Measurements from ENCODE around the gene SAMD13. TPM values are rescaled to one million over a fixed set of nuclear protein-coding genes. Genes with fewer than 3 reads are reported as not detected.
"Not testable (repeated sequence)": the region's sequence is repeated elsewhere in the genome, so short reads cannot be mapped to it uniquely, and the experiment has no call there.

SAMD13 gene
- polyA plus RNA-seq, 1 donor, result 4.0 TPM

GRCh38 chr1:84280912-84281311, 20.6 kb upstream of the SAMD13 start:
- DNase-seq, result no peak
- Histone ChIP-seq H3K9me3 (ENCODE audit: control insufficient read depth, low read depth, low read length) (peaks cover 3% of the 10 kb centered on the region), H3K27ac (ENCODE audit: low read length) (no peak overlapping the region), H3K4me1 (ENCODE audit: control insufficient read depth, insufficient read depth, low read length) (peaks cover 2% of the 10 kb centered on the region), H3K36me3 (ENCODE audit: control insufficient read depth, insufficient read depth, low read length) (no peaks in the 10 kb centered on the region), H3K4me3 (ENCODE audit: low read length) (no peak overlapping the region), H3K27me3 (ENCODE audit: control insufficient read depth, insufficient read depth, low read length) (no peaks in the 10 kb centered on the region)

GRCh38 chr1:84282780-84283333, 18.7 kb upstream of the SAMD13 start:
- no peaks in the 10 kb centered on the region for H3K27me3 ChIP-seq (ENCODE audit: control insufficient read depth, insufficient read depth, low read length)
- no peak for DNase-seq
- no CpG with 5 or more reads among the region's 1 CpG for WGBS (ENCODE audit: insufficient coverage, low lambda C conversion rate)
- H3K36me3 ChIP-seq (ENCODE audit: control insufficient read depth, insufficient read depth, low read length), result no peaks in the 10 kb centered on the region
- H3K4me3 ChIP-seq (ENCODE audit: low read length), result no peak overlapping the region
- H3K4me1 ChIP-seq (ENCODE audit: control insufficient read depth, insufficient read depth, low read length), result peaks cover 2% of the 10 kb centered on the region
- no peak overlapping the region for H3K27ac ChIP-seq (ENCODE audit: low read length)
- peaks cover 7% of the 10 kb centered on the region for H3K9me3 ChIP-seq (ENCODE audit: control insufficient read depth, low read depth, low read length)

GRCh38 chr1:84283381-84283780, 18.1 kb upstream of the SAMD13 start:
- H3K36me3 ChIP-seq (ENCODE audit: control insufficient read depth, insufficient read depth, low read length), result no peaks in the 10 kb centered on the region
- DNase-seq, result no peak
- H3K27ac ChIP-seq (ENCODE audit: low read length), result no peak overlapping the region
- WGBS (ENCODE audit: insufficient coverage, low lambda C conversion rate), result no CpG with 5 or more reads among the region's 1 CpG
- peaks cover 9% of the 10 kb centered on the region for H3K9me3 ChIP-seq (ENCODE audit: control insufficient read depth, low read depth, low read length)
- no peak overlapping the region for H3K4me3 ChIP-seq (ENCODE audit: low read length)
- peaks cover 2% of the 10 kb centered on the region for H3K4me1 ChIP-seq (ENCODE audit: control insufficient read depth, insufficient read depth, low read length)
- no peaks in the 10 kb centered on the region for H3K27me3 ChIP-seq (ENCODE audit: control insufficient read depth, insufficient read depth, low read length)

- no peak for DNase-seq
- no CpG with 5 or more reads among the region's 1 CpG for WGBS (ENCODE audit: insufficient coverage, low lambda C conversion rate)
Measured at GRCh38 chr1:84286071-84286470, 15.4 kb upstream of the SAMD13 start.

GRCh38 chr1:84287389-84287788, 14.1 kb upstream of the SAMD13 start:
- H3K4me3 ChIP-seq (ENCODE audit: low read length); H3K4me1 ChIP-seq (ENCODE audit: control insufficient read depth, insufficient read depth, low read length); DNase-seq; H3K36me3 ChIP-seq (ENCODE audit: control insufficient read depth, insufficient read depth, low read length); H3K27ac ChIP-seq (ENCODE audit: low read length); H3K9me3 ChIP-seq (ENCODE audit: control insufficient read depth, low read depth, low read length); H3K27me3 ChIP-seq (ENCODE audit: control insufficient read depth, insufficient read depth, low read length): not testable (repeated sequence)
- no CpG with 5 or more reads among the region's 3 CpGs for WGBS (ENCODE audit: insufficient coverage, low lambda C conversion rate)

More at GRCh38 chr1:84286071-84286470, 15.4 kb upstream of the SAMD13 start:
- no peak overlapping the region for H3K4me3 ChIP-seq (ENCODE audit: low read length)
- no peaks in the 10 kb centered on the region for H3K27me3 ChIP-seq (ENCODE audit: control insufficient read depth, insufficient read depth, low read length)
- no peaks in the 10 kb centered on the region for H3K36me3 ChIP-seq (ENCODE audit: control insufficient read depth, insufficient read depth, low read length)
- H3K9me3 ChIP-seq (ENCODE audit: control insufficient read depth, low read depth, low read length), result peaks cover 9% of the 10 kb centered on the region
- no peak overlapping the region for H3K27ac ChIP-seq (ENCODE audit: low read length)
- no peaks in the 10 kb centered on the region for H3K4me1 ChIP-seq (ENCODE audit: control insufficient read depth, insufficient read depth, low read length)

- Histone ChIP-seq H3K36me3 (ENCODE audit: control insufficient read depth, insufficient read depth, low read length) (no peaks in the 10 kb centered on the region), H3K27me3 (ENCODE audit: control insufficient read depth, insufficient read depth, low read length) (no peaks in the 10 kb centered on the region), H3K9me3 (ENCODE audit: control insufficient read depth, low read depth, low read length) (peaks cover 9% of the 10 kb centered on the region), H3K27ac (ENCODE audit: low read length) (no peak overlapping the region), H3K4me3 (ENCODE audit: low read length) (no peak overlapping the region), H3K4me1 (ENCODE audit: control insufficient read depth, insufficient read depth, low read length) (no peaks in the 10 kb centered on the region)
- no peak for DNase-seq
- WGBS (ENCODE audit: insufficient coverage, low lambda C conversion rate), result 100% methylated on average over 2 of the region's 2 CpGs
Measured at GRCh38 chr1:84289169-84289785, 12.2 kb upstream of the SAMD13 start.

GRCh38 chr1:84291882-84292655, 9.4 kb upstream of the SAMD13 start:
- no peak overlapping the region for H3K4me3 ChIP-seq (ENCODE audit: low read length)
- 98% methylated on average over 4 of the region's 5 CpGs for WGBS (ENCODE audit: insufficient coverage, low lambda C conversion rate)
- H3K9me3 ChIP-seq (ENCODE audit: control insufficient read depth, low read depth, low read length), result peaks cover 7% of the 10 kb centered on the region

GRCh38 chr1:84293766-84294165, 7.7 kb upstream of the SAMD13 start:
- no peaks in the 10 kb centered on the region for H3K4me1 ChIP-seq (ENCODE audit: control insufficient read depth, insufficient read depth, low read length)
- H3K4me3 ChIP-seq (ENCODE audit: low read length), result no peak overlapping the region
- H3K27me3 ChIP-seq (ENCODE audit: control insufficient read depth, insufficient read depth, low read length), result no peaks in the 10 kb centered on the region
- WGBS (ENCODE audit: insufficient coverage, low lambda C conversion rate), result 100% methylated on average over 1 of the region's 2 CpGs
- no peak overlapping the region for H3K27ac ChIP-seq (ENCODE audit: low read length)
- no peaks in the 10 kb centered on the region for H3K36me3 ChIP-seq (ENCODE audit: control insufficient read depth, insufficient read depth, low read length)
- no peaks in the 10 kb centered on the region for H3K9me3 ChIP-seq (ENCODE audit: control insufficient read depth, low read depth, low read length)
- no peak for DNase-seq

More at GRCh38 chr1:84291882-84292655, 9.4 kb upstream of the SAMD13 start:
- no peak overlapping the region for H3K27ac ChIP-seq (ENCODE audit: low read length)
- no peaks in the 10 kb centered on the region for H3K36me3 ChIP-seq (ENCODE audit: control insufficient read depth, insufficient read depth, low read length)
- DNase-seq, result no peak
- no peaks in the 10 kb centered on the region for H3K4me1 ChIP-seq (ENCODE audit: control insufficient read depth, insufficient read depth, low read length)
- H3K27me3 ChIP-seq (ENCODE audit: control insufficient read depth, insufficient read depth, low read length), result no peaks in the 10 kb centered on the region

GRCh38 chr1:84294751-84295150, 6.8 kb upstream of the SAMD13 start:
- H3K27me3 ChIP-seq (ENCODE audit: control insufficient read depth, insufficient read depth, low read length), result no peaks in the 10 kb centered on the region
- H3K36me3 ChIP-seq (ENCODE audit: control insufficient read depth, insufficient read depth, low read length), result no peaks in the 10 kb centered on the region
- no peak for DNase-seq
- no peak overlapping the region for H3K4me3 ChIP-seq (ENCODE audit: low read length)
- no peaks in the 10 kb centered on the region for H3K9me3 ChIP-seq (ENCODE audit: control insufficient read depth, low read depth, low read length)
- H3K27ac ChIP-seq (ENCODE audit: low read length), result no peak overlapping the region
- 100% methylated on average over 1 of the region's 3 CpGs for WGBS (ENCODE audit: insufficient coverage, low lambda C conversion rate)
- H3K4me1 ChIP-seq (ENCODE audit: control insufficient read depth, insufficient read depth, low read length), result peaks cover 1% of the 10 kb centered on the region

GRCh38 chr1:84297546-84298244, 3.8 kb upstream of the SAMD13 start:
- WGBS (ENCODE audit: insufficient coverage, low lambda C conversion rate), result 60% methylated on average over 1 of the region's 10 CpGs
- peak overlapping the region; percentile 95 for H3K4me3 ChIP-seq (ENCODE audit: low read length)
- peak overlapping the region; percentile 96 for H3K27ac ChIP-seq (ENCODE audit: low read length)
- H3K36me3 ChIP-seq (ENCODE audit: control insufficient read depth, insufficient read depth, low read length), result no peaks in the 10 kb centered on the region
- H3K27me3 ChIP-seq (ENCODE audit: control insufficient read depth, insufficient read depth, low read length), result no peaks in the 10 kb centered on the region
- no peak for DNase-seq
- no peaks in the 10 kb centered on the region for H3K9me3 ChIP-seq (ENCODE audit: control insufficient read depth, low read depth, low read length)
- peaks cover 14% of the 10 kb centered on the region for H3K4me1 ChIP-seq (ENCODE audit: control insufficient read depth, insufficient read depth, low read length)

Measured in large intestine (tissue), 3 donors.